ENCODE measurements around the gene XIRP2. TPM values are rescaled to one million over a fixed set of nuclear protein-coding genes. Genes with fewer than 3 reads are reported as not detected.
"Not testable (repeated sequence)": the region's sequence is repeated elsewhere in the genome, so short reads cannot be mapped to it uniquely, and the experiment has no call there.

XIRP2 gene
- total RNA-seq, 1 donor from 2014 or later = 0.29 TPM

- H3K36me3 ChIP-seq (ENCODE audit: control insufficient read depth, insufficient read depth, low read length) = no peaks in the 10 kb centered on the region
- H3K4me3 ChIP-seq (ENCODE audit: low read depth, low read length) = no peak overlapping the region
- DNase-seq (ENCODE audit: low read depth) = peak; percentile 7
- H3K27me3 ChIP-seq (ENCODE audit: control insufficient read depth, insufficient read depth, low read length) = no peaks in the 10 kb centered on the region
- TF ChIP-seq CTCF (IDR thresholded peaks at IDR 0.05; ENCODE audit: insufficient read depth, low read length, poor library complexity, severe bottlenecking) = no peak
Measured at GRCh38 chr2:167052825-167053224, 164.5 kb downstream of the XIRP2 start.

GRCh38 chr2:167054881-167055280, 166.6 kb downstream of the XIRP2 start:
- H3K4me3 ChIP-seq (ENCODE audit: low read depth, low read length) = no peak overlapping the region
- H3K27me3 ChIP-seq (ENCODE audit: control insufficient read depth, insufficient read depth, low read length) = no peaks in the 10 kb centered on the region
- TF ChIP-seq CTCF (IDR thresholded peaks at IDR 0.05; ENCODE audit: insufficient read depth, low read length, poor library complexity, severe bottlenecking) = no peak
- H3K36me3 ChIP-seq (ENCODE audit: control insufficient read depth, insufficient read depth, low read length) = no peaks in the 10 kb centered on the region
- no peak for DNase-seq (ENCODE audit: low read depth)

- TF ChIP-seq CTCF (IDR thresholded peaks at IDR 0.05; ENCODE audit: insufficient read depth, low read length, poor library complexity, severe bottlenecking) = no peak
- DNase-seq (ENCODE audit: low read depth) = no peak
- Histone ChIP-seq H3K27me3 (ENCODE audit: control insufficient read depth, insufficient read depth, low read length) (no peaks in the 10 kb centered on the region), H3K36me3 (ENCODE audit: control insufficient read depth, insufficient read depth, low read length) (no peaks in the 10 kb centered on the region), H3K4me3 (ENCODE audit: low read depth, low read length) (no peak overlapping the region)
Measured at GRCh38 chr2:167057446-167057845, 169.2 kb downstream of the XIRP2 start.

GRCh38 chr2:167059173-167059572, 170.9 kb downstream of the XIRP2 start:
- no peaks in the 10 kb centered on the region for H3K27me3 ChIP-seq (ENCODE audit: control insufficient read depth, insufficient read depth, low read length)
- TF ChIP-seq CTCF (IDR thresholded peaks at IDR 0.05; ENCODE audit: insufficient read depth, low read length, poor library complexity, severe bottlenecking) = no peak
- no peaks in the 10 kb centered on the region for H3K36me3 ChIP-seq (ENCODE audit: control insufficient read depth, insufficient read depth, low read length)
- H3K4me3 ChIP-seq (ENCODE audit: low read depth, low read length) = no peak overlapping the region
- no peak for DNase-seq (ENCODE audit: low read depth)

GRCh38 chr2:167069855-167070254, 181.6 kb downstream of the XIRP2 start:
- no peak for TF ChIP-seq CTCF (IDR thresholded peaks at IDR 0.05; ENCODE audit: insufficient read depth, low read length, poor library complexity, severe bottlenecking)
- Histone ChIP-seq H3K4me3 (ENCODE audit: low read depth, low read length) (no peak overlapping the region), H3K27me3 (ENCODE audit: control insufficient read depth, insufficient read depth, low read length) (no peaks in the 10 kb centered on the region), H3K36me3 (ENCODE audit: control insufficient read depth, insufficient read depth, low read length) (no peaks in the 10 kb centered on the region)
- no peak for DNase-seq (ENCODE audit: low read depth)

- H3K36me3 ChIP-seq (ENCODE audit: control insufficient read depth, insufficient read depth, low read length); H3K27me3 ChIP-seq (ENCODE audit: control insufficient read depth, insufficient read depth, low read length); H3K4me3 ChIP-seq (ENCODE audit: low read depth, low read length); DNase-seq (ENCODE audit: low read depth): not testable (repeated sequence)
Measured at GRCh38 chr2:167075708-167076107, 187.4 kb downstream of the XIRP2 start.

- not testable (repeated sequence) for H3K27me3 ChIP-seq (ENCODE audit: control insufficient read depth, insufficient read depth, low read length); H3K4me3 ChIP-seq (ENCODE audit: low read depth, low read length); H3K36me3 ChIP-seq (ENCODE audit: control insufficient read depth, insufficient read depth, low read length); DNase-seq (ENCODE audit: low read depth)
Measured at GRCh38 chr2:167098931-167099330, 210.7 kb downstream of the XIRP2 start.
